Testis (tissue), 2 donors: ENCODE results near the gene RAPGEF4.

Experiments
- POLR2A ChIP-seq: fragments of 450-650 bp; IDR thresholded peaks from one replicate; pipeline ENCODE4 v1.6.1; 2017; ENCODE audit warnings: antibody characterized with exemption, mild to moderate bottlenecking, moderate library complexity
- TF ChIP-seq, protein P1 (sequence below), 3 experiments: fragments of 450-650 bp in 2 of 3; fragments of 200-600 bp in 1 of 3; sonication (generic) in 1 of 3; IDR thresholded peaks; one replicate each; pipeline ENCODE4 v1.5.1; 2016 to 2019; ENCODE audit warnings: antibody characterized with exemption in 3 of 3, mild to moderate bottlenecking in 2 of 3, moderate library complexity in 1 of 3

DNA sequence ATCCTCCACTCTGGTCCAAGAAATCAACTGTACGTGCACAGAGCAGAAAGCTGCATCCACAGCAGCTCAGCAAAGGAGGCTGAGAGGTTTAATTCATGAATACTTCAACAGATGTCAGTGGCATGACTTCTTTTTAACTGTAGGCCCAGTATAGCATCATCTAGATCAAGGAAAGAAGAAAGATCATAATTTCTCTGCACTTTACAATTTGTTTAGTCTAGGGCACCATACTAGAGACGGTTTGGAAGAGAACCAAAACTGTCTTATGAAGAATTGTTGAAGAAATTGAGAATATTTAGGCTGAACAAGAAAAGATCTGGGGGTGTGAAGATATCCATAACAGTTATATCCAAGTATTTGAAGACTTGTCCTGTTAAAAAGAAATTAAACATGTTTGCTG lies 309.5 kb downstream of the RAPGEF4 start:
- TF ChIP-seq, protein P1, sequence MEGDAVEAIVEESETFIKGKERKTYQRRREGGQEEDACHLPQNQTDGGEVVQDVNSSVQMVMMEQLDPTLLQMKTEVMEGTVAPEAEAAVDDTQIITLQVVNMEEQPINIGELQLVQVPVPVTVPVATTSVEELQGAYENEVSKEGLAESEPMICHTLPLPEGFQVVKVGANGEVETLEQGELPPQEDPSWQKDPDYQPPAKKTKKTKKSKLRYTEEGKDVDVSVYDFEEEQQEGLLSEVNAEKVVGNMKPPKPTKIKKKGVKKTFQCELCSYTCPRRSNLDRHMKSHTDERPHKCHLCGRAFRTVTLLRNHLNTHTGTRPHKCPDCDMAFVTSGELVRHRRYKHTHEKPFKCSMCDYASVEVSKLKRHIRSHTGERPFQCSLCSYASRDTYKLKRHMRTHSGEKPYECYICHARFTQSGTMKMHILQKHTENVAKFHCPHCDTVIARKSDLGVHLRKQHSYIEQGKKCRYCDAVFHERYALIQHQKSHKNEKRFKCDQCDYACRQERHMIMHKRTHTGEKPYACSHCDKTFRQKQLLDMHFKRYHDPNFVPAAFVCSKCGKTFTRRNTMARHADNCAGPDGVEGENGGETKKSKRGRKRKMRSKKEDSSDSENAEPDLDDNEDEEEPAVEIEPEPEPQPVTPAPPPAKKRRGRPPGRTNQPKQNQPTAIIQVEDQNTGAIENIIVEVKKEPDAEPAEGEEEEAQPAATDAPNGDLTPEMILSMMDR (IDR thresholded peaks at IDR 0.05): no peak
- no peak for TF ChIP-seq POLR2A
